ENCODE results near the gene HERPUD1. TPM values are rescaled to one million over a fixed set of nuclear protein-coding genes. Genes with fewer than 3 reads are reported as not detected.

HERPUD1 gene
- total RNA-seq, 1 experiment from 2014 or later = 28.9 TPM

DNA sequence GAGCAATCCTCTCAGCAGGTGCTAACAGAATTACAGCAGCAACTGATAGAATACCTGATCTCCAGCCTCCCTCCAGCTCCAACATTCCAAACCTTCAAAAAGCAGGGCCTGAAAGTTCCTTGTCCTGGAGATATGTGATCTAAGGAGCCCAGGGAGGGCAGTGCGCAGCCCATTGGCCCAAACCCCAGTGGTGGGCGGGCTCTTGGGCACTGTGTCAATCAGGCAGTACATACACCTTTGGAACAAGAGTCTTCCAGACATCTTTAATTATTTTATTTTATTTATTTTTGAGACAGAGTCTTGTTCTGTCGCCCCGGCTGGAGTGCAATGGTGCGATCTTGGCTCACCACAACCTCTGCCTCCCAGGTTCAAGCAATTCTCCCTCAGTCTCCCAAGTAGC is 42.7 kb upstream of the HERPUD1 start:
- no peak overlapping the region for H4K91ac ChIP-seq (ENCODE audit: insufficient read length, low read depth, low read length)
- H3K27ac ChIP-seq (ENCODE audit: insufficient read length, low read depth, low read length) = no peak overlapping the region
- no peak overlapping the region for H3T11ph ChIP-seq (ENCODE audit: low read length)
- H4K20me1 ChIP-seq (ENCODE audit: control insufficient read depth, insufficient read depth, insufficient read length) = no peaks in the 10 kb centered on the region
- H3K14ac ChIP-seq (ENCODE audit: insufficient read depth, low read length) = no peak overlapping the region
- WGBS (ENCODE audit: extremely low coverage, insufficient read length, low lambda C conversion rate) = no CpG with 5 or more reads among the region's 5 CpGs
- H4K8ac ChIP-seq (replicated peaks; ENCODE audit: insufficient read length, low read depth, low read length) = no peak overlapping the region
- no peaks in the 10 kb centered on the region for H3K79me1 ChIP-seq (ENCODE audit: insufficient read depth, low read depth, low read length, poor library complexity, severe bottlenecking)
- no peak overlapping the region for H3K9ac ChIP-seq (ENCODE audit: extremely low read depth, insufficient read length, low read length)
- no peak overlapping the region for H4K5ac ChIP-seq (ENCODE audit: insufficient read length, low read depth, low read length)
- H3K23ac ChIP-seq (ENCODE audit: insufficient read length, low read depth, low read length) = no peak overlapping the region
- H2BK15ac ChIP-seq (ENCODE audit: low read depth, low read length) = no peak overlapping the region
- no peaks in the 10 kb centered on the region for H3K4me1 Mint-ChIP-seq
- no peak overlapping the region for H2AK5ac ChIP-seq (ENCODE audit: insufficient read length, low read length)
- H3K4me2 ChIP-seq (ENCODE audit: insufficient read depth, insufficient read length, low read length) = no peak overlapping the region
- H3K27ac Mint-ChIP-seq = no peak overlapping the region
- no peak overlapping the region for H3K56ac ChIP-seq (ENCODE audit: insufficient read length, low read depth, low read length)
- DNase-seq = no peak
- H3K27me3 Mint-ChIP-seq (ENCODE audit: low read depth) = peaks cover 6% of the 10 kb centered on the region
- no peaks in the 10 kb centered on the region for H3K23me2 ChIP-seq (ENCODE audit: insufficient read length, low read depth, low read length, poor library complexity, severe bottlenecking)
- TF ChIP-seq, protein P1, sequence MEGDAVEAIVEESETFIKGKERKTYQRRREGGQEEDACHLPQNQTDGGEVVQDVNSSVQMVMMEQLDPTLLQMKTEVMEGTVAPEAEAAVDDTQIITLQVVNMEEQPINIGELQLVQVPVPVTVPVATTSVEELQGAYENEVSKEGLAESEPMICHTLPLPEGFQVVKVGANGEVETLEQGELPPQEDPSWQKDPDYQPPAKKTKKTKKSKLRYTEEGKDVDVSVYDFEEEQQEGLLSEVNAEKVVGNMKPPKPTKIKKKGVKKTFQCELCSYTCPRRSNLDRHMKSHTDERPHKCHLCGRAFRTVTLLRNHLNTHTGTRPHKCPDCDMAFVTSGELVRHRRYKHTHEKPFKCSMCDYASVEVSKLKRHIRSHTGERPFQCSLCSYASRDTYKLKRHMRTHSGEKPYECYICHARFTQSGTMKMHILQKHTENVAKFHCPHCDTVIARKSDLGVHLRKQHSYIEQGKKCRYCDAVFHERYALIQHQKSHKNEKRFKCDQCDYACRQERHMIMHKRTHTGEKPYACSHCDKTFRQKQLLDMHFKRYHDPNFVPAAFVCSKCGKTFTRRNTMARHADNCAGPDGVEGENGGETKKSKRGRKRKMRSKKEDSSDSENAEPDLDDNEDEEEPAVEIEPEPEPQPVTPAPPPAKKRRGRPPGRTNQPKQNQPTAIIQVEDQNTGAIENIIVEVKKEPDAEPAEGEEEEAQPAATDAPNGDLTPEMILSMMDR (conservative IDR thresholded peaks at IDR 0.05) = no peak
- no peak overlapping the region for H2BK20ac ChIP-seq (ENCODE audit: low read depth, low read length, poor library complexity, severe bottlenecking)
- peaks cover 20 to 21% of the 10 kb centered on the region in 2 experiments for H3K9me3 Mint-ChIP-seq
- no peak overlapping the region for H2AFZ ChIP-seq (ENCODE audit: low read length)
- no peak overlapping the region for H3K18ac ChIP-seq (ENCODE audit: insufficient read length, low read depth, low read length)
- H3K9me3 ChIP-seq (ENCODE audit: control insufficient read depth, low read depth, low read length) = peaks cover 11% of the 10 kb centered on the region
- H3K79me2 ChIP-seq (ENCODE audit: insufficient read depth, low read length) = 0 out of 2 replicates have a peak, but pooled peaks cover 1% of the 10 kb centered on the region
- H2BK12ac ChIP-seq (ENCODE audit: insufficient read length, low read depth, low read length) = no peak overlapping the region
- no peak overlapping the region for H2BK5ac ChIP-seq (ENCODE audit: insufficient read length, low read length)
- no peak overlapping the region for H2BK120ac ChIP-seq (ENCODE audit: low read depth, low read length, poor library complexity, severe bottlenecking)
- no peaks in the 10 kb centered on the region for H3K27me3 ChIP-seq (ENCODE audit: insufficient read depth, low read length)
- no peaks in the 10 kb centered on the region for H3K4me1 ChIP-seq (ENCODE audit: insufficient read depth, low read length)
- no peak overlapping the region for H3K4ac ChIP-seq (ENCODE audit: low read depth, low read length)
- no peak overlapping the region for H3K4me3 Mint-ChIP-seq
- H3K36me3 Mint-ChIP-seq (ENCODE audit: insufficient read depth in 1 of 3, low read depth in 3 of 3) = peaks cover 10 to 15% (median 14%) of the 10 kb centered on the region in 3 experiments

All from H9 (cell line).